GM04504 (cell line): Measurements from ENCODE around the gene STK24.
"Not testable (repeated sequence)": the region's sequence is repeated elsewhere in the genome, so short reads cannot be mapped to it uniquely, and the experiment has no call there.

ENCODE experiments used
- DNase-seq: peaks from one replicate; pipeline ENCODE4 v3.0.0-alpha.2; 2012; ENCODE audit warnings: low read depth

Gene STK24

DNA sequence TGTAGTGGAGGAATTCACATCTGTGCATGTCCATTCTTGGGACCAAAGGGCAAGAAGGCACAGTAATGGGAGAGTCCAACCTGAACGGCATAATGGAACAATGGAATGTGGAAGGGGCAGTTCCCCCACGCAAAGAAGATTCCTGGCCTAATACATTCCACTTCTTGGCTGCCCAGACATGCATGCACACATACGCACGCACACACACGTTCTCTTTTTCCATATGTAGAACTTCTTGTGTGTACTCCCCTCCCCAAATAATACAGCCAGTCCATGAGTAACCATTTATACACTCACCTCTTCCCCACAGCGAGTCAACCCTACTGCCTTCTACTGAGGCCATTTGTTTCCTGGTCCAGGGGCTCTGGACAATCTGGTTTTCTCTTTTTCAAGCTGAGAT, 6.0 kb upstream of the STK24 start:
- DNase-seq: no peak

DNA sequence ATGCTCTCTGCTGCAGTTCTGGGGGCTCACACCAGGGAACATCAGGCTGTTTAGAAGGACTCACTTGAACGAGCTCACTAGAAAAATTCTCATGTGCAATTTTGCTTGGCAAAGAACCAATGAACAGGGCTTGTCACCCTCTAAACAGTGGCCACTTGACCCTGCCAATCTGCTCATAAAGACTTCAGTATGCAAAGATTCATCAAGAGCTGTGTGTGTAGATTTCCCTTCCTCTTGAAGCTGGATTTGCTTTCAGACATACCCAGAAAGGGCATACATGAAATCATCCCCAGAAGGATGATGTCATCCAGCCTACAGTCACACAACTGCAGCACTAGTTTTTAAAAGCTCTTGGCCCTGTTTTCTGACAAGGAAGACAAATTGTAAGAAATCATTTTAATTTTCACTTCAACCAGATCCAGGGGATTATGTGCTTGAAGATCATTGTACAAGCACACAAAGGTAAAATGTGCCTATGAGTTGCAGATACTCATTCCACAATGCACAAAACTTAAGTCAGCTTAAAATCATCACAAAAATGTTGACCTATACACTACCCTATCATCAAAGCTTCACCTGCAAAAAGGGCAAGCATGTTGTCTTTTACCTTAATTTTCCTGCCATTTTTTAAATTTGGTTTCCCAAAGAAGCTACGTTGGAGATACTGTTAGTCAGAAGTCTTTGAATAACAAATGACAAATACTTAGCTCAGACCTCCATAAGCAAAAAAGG, 5.2 kb upstream of the STK24 start:
- DNase-seq: no peak

DNA sequence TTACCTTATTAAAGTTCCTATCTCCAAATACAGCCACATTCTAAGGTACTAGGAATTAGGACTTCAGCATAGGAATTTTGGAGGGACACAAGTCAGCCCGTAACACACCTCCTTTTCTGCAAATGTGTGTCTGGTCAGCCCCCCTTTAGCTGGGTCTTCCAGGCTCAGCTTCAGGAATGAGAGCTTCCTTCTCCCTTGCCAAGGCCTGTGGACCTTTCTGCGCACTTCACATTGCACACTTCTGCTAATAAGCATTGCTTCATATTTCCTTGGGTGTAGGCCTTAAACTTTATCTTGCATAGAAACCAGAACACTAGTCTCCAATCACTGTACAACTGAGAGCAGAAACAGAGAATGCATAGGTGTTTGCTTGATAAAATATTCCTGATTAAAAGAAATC, 4.5 kb upstream of the STK24 start:
- DNase-seq: no peak

DNA sequence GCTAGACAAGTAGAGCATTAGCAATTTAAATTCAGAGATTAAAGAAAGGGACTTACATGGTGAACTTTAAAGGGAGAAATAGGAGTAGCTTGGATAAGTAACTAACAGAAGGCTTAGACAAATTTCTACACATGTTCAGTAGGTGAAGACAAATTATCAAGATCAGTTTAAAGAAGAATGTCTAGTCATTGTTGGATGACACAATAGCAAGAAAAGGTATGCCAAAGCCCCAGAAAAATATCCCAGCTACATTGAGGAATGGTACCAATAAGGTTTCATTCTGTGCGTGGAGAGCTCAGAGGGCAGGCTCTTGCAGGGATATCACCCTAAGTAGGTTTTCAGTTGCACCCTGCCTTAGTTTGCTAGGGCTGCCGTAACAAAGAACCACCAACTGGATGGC, 3.5 kb upstream of the STK24 start:
- no peak for DNase-seq

DNA sequence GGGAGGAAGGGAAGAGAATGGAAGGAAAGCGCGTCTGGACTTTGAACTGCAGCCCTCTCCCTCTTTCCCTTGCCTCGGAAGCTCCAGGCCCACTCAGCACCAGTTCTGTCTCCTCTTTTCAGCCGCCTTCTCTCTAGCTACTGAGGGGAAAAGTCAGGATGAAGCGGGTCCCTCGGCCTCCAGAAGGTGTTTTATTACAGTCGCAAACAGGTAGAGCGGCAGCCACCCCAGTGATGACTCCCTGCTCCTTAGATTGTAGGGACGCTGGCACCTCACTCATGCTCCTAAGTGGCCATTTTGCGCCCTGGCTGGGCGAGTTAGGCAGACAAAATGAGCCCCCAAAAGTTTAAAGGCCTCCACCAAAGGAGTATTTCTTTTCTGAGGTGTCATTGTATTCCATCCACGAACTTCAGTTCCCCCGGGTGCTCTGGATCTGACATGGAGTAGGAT, 954 bp upstream of the STK24 start:
- DNase-seq: no peak

DNA sequence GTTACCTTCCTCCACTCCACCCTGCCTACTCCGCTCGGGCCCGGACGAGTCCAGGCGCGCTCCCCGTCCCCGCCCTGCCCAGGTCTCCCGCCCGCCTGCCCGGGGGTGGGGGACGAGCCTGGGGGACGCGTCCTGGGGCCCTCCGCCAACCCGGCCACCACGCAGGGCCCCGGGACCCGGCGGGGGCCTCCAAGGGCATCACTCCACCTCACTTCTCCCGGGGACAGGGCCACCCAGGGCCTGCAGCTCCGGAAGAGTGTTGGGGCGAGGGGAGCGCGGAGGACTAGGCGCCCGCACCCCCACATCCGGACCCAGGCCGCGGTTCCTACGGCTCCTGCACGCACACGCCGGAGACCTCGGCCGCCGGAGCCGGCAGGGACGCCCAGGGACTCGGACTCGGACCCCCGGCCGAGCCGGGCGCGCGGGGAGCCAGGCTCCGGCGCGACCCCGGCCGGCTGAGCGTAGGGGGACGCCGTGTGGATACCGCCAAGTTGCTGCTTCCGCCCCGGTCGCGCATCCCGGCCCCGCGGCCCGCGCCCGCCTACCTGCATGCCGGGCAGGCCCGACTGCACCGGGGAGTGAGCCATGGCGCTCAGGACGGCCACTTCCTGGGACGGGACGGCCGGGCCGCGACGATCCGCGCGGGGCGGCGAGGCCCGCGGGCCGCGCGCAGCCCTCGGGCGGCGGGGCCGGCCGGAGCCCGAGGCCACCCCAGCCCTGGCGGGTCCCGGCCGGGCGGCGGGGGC, 534 bp downstream of the STK24 start:
- DNase-seq: no peak

DNA sequence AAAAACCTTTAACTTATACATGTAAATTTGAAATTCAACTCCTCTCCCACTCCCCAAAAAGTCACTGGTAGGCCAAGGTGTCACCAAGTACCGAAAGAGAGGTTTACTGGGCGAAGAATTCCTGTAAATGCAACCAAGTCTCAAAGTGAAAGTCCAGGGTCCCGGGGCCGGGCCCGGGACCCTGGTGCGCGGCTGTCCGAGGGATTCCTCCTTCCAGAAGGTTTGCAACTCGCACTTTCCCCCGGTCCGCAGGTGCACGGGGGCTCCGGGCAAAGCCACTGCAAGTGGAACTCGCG, 1.1 kb downstream of the STK24 start:
- no peak for DNase-seq

DNA sequence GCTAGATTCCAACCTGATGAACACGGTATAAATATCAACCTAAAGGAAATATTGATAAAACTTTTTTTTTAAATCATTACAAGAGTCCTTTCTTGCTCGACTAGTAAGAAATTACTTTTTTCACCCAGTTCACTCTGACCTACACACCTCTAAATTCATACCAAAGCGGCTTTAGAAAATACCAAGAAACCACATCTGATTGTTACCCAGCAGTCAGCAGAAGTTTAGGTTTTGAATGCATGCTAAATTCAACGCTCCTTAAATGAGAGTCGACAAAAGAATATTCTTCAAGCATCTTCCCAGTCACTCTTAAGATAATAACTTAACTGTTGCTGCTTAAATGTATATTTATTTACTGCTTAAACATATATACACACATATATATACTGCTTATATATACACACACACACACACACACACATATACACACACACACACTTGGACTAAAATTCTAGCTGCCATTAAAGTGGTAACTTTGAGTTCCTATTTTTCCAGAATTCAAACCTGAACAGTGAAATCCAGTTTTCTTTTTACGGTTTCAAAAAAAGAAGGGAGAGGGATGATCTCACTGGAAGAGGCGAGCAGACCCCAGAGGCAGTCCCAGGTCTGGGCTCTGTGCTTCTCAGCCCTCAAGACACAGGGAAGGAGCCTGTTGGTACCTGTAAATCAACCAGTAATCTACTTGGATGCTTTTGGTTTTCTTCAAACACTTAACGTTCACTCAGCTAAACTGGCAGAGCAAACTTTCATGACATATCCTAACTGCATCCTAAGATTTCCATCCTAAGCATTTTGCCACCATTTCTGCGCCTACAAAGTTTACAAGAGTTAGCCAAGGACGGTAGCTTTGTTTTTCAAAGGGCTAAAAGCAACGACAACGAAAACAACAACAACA, 1.7 kb downstream of the STK24 start:
- DNase-seq: no peak

DNA sequence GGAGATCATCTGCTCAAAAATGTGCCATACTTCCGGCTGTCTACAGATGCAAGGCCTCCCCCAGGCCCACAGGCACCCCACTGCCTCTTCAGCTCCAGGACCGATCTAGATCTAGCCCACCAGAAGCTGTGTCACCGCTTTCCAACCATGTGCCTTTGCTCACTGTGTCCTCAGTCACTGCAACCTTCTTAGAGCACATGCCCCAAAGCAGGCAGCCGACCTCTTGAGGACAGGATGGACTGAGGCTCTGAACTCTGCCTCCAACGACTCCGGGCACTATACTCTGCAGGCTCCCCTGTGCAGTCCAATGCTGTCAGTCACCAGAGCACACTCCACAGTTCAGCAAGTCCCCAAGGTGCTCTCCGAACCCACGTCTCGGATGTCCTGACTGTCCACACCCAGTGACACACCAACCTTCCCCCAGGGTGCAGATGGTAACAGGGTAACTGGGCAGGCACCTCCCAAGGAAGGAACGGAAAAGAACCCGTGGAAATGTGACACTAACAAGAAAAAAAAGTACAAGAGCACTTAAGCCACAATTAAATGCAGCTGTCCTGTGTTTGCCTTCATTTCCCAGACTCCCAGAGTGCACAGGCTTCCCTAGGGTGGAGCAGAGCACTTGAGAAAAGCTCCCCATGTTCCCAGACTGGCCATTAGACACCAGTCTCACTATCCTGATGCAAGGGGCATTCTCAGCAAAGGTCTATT, 4.8 kb downstream of the STK24 start:
- DNase-seq: peak; percentile 77

DNA sequence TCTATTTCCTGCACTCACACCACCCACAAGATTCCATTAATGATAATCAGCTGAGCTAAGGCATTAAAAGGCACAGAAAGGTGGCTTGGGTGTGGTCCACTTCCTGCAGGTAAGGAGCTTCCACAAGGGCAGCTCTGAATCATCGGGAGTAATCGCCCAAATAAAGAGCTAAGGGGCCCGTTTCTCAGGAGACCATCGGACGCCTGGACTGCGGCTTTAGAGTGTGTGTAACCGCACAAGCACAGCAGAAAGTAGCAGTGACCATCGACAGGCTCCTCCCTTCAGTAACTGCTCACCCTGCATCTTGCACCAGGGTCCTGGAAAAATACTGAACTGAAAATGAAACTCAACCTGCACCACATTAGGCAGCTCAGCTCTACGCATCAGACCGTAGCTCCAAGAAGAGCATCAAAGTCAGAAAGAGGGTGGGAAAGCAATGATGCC, 6.0 kb downstream of the STK24 start:
- DNase-seq: no peak

DNA sequence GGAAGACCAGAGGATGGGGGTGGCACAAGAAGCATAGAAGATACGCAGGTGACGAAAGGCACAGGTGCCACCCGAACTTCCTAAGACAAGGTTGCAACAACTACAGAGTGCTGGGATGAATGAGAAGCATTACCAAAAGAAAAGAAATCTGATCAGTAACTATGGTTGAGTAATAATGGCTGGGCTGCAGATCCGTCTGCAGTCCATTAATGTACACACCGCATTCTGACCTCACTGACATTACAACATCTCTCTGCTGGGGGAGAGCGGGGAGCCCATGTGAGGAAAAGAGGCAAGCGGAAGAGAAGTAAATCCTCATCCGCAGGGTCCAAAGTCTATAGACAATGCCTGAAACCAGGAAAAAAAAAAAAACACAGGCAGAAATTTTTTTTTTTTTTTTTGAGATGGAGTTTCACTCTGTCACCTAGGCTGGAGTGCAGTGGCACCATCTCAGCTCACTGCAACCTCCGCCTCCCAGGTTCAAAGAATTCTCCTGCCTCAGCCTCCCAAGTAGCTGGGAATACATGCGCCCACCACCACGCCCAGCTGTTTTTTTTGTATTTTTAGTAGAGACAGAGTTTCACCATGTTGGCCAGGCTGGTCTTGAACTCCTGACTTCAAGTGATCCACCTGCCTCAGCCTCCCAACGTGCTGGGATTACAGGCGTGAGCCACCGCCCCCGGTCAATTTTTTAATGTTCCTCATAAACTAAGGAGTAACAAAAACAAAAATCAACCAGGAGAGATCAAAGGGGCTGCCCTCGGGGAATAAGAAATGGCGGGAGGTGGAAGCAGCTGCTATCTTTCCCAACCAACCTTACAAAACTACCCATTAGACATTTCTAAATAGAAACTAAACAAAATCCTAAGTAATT, 7.2 kb downstream of the STK24 start:
- DNase-seq: not testable (repeated sequence)

DNA sequence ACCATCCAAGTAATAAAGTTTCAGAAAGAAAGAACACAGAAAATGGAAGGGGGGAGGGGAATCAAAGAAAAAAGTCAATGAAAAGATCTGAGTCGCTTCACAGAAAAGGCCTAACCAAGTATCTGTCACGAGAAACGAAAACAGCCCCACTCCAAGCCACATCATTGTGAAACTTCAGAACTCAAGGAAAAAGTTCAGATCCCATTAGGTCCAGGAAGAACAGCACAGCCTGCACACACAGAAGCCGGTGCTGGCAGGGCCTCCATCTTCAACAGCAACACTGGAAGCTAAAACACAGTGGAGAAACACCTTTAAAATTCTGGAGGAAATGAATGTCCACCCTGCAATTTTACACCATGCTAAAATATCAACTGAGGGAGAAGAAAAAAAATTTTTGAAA, 8.0 kb downstream of the STK24 start:
- DNase-seq: no peak

DNA sequence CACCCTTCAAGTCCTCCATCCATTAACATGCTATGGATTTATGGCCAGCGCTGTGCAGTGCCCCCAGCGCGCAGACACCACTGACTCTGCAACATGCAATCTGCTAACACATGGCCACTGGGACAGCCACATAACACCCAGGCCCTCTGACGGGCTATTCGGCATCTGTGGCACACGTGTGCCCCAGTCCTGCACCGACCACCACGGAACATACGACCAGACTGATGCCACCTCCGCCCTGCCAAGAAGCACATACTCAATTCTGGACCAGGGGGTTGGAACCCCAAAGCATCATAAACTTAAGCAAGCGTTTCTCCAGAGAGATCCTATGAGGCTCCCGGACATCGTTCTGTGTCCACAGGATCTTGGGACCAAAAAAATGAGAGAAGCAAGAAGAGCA, 9.8 kb downstream of the STK24 start:
- DNase-seq: no peak

DNA sequence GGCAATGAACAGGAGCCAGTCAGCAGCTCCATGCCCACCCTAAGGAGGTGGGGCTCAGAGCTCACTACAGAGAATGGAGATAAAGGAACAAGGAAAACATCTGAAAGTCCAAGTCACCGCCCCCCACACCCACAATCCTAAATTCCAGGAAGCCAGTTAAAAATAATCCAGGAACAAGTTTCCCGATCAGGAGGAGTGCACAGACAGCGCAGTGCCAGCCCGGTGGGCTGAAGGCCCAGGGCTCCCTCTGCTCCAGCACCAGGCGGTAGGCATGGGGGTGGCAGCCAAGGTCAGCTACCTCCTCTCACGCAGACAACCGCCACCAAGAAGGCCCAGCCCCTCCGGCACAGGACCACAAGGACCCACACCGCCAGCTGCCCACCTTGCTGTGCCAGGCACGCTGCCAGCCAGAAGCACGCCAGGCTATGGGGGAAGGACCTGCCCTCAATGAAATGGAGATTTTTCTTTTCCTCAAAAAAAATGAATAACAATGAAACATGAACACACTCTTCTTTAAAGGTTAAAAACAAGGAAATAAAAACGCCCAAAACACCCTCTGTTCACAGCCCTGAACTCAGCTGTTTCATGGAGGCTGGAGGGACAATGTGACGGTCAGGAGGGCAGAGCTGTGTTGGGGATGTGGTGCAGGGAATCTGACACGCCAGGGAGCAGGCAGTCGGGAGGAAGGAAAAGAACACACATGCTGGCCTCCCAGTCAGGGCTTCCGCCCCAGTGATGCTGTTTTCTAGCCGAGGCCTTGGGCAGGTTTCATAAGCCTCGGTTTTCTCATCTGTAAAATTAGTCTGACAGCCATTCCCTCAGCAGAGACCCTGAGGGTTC, 11.0 kb downstream of the STK24 start:
- DNase-seq: no peak

DNA sequence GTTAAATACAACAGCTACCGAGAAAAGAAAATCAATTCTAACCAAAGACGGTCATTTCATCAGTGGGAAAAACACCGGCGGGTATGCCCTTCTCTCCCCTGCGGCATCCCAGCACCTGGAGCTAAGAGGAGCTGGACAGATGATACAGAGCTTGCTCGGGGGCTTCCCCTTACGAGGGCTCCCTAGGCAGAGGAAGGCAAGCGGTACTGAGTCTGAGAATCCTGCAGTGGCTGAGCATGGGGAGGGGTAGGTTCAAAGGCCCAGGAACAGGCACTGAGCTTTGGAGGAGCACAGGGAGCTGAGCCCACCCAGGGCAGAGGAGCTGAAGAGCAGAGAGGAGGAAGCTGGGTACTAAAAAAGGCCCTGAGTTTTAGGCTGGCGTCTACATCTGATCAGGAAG, 12.7 kb downstream of the STK24 start:
- DNase-seq: no peak

DNA sequence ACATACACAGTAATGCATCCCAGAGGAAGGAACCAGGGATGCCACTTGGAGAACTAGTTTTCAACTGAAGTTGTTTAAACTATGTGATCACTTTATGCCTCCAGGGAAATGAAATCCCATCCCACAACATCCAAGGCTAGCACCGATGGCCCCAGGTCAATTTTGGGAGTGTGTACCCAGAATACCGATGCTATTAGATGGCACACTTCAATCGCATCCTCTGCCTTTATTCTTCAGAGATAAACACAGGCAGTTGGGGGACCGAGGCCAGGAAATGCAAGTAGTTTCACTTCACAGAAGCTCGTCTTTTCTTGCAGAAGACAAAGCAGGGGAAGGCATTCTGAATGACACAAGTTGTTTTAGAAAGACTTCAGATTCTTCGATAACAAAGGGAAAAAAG, 13.8 kb downstream of the STK24 start:
- no peak for DNase-seq

DNA sequence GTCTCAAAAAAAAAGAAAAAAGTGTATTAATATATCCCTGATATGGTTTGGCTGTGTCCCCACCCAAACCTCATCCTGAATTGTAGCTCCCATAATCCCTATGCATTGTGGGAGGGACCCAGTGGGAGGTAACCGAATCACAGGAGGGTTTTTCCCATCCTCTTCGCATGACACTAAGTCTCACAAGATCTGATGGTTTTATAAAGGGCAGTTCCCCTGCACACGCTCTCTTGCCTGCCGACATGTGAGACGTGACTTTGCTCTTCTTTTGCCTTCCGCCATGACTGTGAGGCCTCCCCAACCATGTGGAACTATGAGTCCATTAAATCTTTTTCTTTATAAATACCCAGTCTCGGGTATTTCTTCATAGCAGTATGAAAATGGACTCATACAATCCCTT, 17.7 kb downstream of the STK24 start:
- DNase-seq: no peak

DNA sequence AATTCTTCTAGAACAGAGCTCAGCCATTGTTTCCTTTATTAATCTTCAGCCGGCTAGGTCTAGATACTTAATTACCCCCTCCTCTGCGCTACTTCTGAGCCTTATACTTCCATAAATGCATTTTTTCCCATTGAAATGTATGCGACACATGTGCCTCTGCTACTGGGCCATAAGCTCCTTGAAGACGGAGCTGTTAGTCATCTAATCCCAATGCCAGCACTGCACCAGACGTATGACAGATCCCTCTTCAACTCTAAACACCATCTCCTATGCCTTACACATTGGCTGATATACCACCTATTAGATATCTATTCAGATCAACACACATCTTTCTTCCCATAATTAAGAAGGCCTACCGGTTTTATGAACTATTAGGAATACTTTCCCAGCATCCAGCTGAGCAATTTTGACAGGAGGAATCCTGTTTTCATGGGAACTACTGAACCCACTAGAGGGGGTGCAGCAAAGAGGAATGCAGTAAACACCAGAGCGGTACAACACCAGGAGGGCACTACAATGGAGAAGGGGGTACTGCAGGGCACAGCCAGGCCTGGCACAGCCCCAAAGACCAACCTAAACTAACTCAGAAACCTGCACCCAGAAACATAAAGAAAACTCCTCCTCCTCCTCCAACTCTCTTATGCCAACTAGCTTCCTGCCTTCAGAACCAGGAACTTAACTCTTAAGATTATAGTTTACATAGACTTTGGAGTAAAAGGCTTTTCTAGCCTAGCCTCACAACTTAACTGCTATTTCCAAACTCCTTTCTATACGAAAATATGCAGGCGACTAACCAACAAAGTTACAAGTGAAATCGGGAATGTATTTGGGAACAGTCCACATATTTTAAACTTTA, 18.7 kb downstream of the STK24 start:
- DNase-seq: no peak

DNA sequence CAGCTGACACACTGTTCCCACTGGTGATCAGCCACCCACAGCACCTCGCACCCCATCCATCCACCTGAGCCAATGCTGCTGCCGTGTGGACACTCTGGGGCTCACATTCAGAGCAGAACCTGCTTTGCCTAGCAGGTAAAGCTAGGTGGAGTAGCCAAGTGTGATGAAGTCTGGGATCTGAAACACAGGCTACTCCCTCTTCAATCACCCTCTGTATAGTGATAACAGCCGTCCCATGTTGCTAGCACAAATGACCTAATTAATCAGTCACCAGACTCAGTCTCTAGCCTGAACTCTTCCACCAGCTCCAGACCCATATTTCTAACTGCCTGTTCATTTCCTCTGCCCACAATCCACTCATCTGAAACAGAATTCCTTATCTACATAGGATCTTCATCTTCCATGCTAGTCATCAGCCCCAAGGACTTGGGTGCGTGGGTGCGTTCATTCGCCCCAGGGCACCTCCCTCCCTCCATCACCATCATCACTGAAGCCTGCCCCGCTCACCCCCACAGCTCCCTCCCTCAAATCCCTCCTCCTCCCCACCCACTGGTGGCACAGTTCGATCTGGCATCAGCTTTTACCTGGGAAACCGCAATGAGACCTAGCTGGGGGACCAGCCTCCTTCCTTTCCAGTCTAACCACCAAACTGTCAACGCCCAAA, 19.8 kb downstream of the STK24 start:
- DNase-seq: no peak
